GM23248 (cell line): ENCODE results near the gene CHRM4.

Source experiments
- EZH2 ChIP-seq: fragments of 200-600 bp; sonication (generic); IDR thresholded peaks from 2 replicates; pipeline ENCODE4 v1.6.1; 2018; ENCODE audit warnings: antibody characterized with exemption, mild to moderate bottlenecking; ENCODE audit not compliant: insufficient read depth, poor library complexity, severe bottlenecking
- EZH2phosphoT487 ChIP-seq: fragments of 200-600 bp; sonication (generic); IDR thresholded peaks from 2 replicates; pipeline ENCODE4 v1.6.1; 2018; ENCODE audit warnings: antibody characterized with exemption, moderate library complexity, mild to moderate bottlenecking, low read depth; ENCODE audit not compliant: insufficient read depth

DNA sequence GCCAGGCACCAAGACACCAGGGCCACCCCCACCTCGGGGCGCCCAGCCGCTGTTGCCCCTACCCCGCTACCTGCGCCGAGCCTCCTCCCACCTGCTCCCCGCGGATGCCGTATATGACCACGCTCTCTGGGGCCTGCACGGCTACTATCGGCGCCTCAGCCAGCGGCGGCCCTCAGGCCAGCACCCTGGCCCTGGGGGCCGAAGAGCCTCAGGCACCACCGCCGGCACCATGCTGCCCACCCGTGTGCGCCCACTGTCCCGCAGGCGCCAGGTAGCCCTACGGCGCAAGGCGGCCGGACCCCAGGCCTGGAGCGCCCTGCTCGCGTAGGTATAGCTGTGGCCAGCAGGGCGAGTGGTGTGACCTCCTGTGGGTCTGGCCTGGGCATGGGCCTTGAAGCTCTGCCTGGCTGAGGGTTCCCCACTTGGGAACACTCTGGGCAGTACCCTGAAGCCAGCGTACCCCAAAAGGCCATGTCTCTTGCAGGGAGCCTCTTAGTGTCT lies 24.9 kb downstream of the CHRM4 start:
- TF ChIP-seq EZH2 (no peak), EZH2phosphoT487 (no peak)
